Nephron progenitor cell (in vitro differentiated cells): ENCODE data around the gene IL10RA.

ENCODE experiments used
- DNase-seq: peaks from one replicate; pipeline ENCODE4 v3.0.0; 2021
- H3K27ac Mint-ChIP-seq: 2 replicates; pipeline ENCODE4 v1.8.0; 2021; ENCODE audit warnings: mild to moderate bottlenecking, moderate library complexity, mixed read lengths
- H3K27me3 Mint-ChIP-seq: 2 replicates; pipeline ENCODE4 v1.8.0; 2021; ENCODE audit warnings: mild to moderate bottlenecking, low read depth, mixed read lengths; ENCODE audit not compliant: poor library complexity
- H3K36me3 Mint-ChIP-seq: 2 replicates; pipeline ENCODE4 v1.8.0; 2021; ENCODE audit warnings: low read depth, mixed read lengths
- H3K4me1 Mint-ChIP-seq: 2 replicates; pipeline ENCODE4 v1.8.0; 2021; ENCODE audit warnings: mixed read lengths
- H3K4me3 Mint-ChIP-seq: 2 replicates; pipeline ENCODE4 v1.8.0; 2021; ENCODE audit warnings: mild to moderate bottlenecking, moderate library complexity, mixed read lengths
- H3K9me3 Mint-ChIP-seq: 2 replicates; pipeline ENCODE4 v1.8.0; 2021; ENCODE audit warnings: mild to moderate bottlenecking, moderate library complexity, mixed read lengths
- TF ChIP-seq, protein P1 (sequence below): fragments of 200-600 bp; sonication (generic); IDR thresholded peaks from 2 replicates; pipeline ENCODE4 v1.5.0; 2021; ENCODE audit warnings: antibody characterized with exemption

Gene IL10RA

DNA sequence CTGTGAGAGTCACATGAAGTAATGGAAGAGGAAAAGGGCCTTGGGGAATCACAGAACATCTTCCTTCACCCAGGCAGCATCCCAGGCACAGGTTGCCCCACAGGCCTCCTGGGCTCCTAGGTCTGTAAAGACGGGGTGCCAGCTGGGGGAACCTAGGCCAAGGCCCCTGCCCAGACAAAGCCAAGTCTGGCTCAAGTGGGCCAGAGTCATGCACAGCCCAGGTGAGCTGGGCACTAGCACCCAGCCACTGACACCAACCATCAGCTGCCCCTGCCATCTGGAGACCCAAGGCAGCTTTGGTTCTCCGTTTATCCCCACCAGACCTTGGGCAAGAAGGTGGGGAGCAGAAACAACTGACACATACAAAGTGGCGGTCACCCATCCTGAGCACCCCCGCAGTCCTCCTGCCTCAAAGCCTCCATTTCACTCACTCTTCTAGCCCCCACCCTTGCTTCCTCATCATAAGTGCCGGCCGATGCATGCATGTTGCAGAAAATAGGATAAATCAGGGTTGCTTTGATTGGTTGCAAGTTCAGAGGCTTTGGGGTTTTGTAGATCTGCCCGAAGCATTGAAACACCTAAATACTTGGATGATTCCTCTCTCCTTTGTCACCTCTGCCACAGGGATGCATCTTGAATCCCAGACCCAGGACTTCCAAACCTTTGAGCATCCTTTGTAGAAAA, 64.2 kb downstream of the IL10RA start:
- H3K4me1 Mint-ChIP-seq = peaks cover 9% of the 10 kb centered on the region
- peaks cover 36% of the 10 kb centered on the region for H3K27me3 Mint-ChIP-seq
- H3K27ac Mint-ChIP-seq = peak overlapping the region; percentile 57
- DNase-seq = no peak
- no peak overlapping the region for H3K4me3 Mint-ChIP-seq
- no peaks in the 10 kb centered on the region for H3K36me3 Mint-ChIP-seq
- TF ChIP-seq, protein P1, sequence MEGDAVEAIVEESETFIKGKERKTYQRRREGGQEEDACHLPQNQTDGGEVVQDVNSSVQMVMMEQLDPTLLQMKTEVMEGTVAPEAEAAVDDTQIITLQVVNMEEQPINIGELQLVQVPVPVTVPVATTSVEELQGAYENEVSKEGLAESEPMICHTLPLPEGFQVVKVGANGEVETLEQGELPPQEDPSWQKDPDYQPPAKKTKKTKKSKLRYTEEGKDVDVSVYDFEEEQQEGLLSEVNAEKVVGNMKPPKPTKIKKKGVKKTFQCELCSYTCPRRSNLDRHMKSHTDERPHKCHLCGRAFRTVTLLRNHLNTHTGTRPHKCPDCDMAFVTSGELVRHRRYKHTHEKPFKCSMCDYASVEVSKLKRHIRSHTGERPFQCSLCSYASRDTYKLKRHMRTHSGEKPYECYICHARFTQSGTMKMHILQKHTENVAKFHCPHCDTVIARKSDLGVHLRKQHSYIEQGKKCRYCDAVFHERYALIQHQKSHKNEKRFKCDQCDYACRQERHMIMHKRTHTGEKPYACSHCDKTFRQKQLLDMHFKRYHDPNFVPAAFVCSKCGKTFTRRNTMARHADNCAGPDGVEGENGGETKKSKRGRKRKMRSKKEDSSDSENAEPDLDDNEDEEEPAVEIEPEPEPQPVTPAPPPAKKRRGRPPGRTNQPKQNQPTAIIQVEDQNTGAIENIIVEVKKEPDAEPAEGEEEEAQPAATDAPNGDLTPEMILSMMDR = no peak
- H3K9me3 Mint-ChIP-seq = no peaks in the 10 kb centered on the region
